SK-N-SH treated with all-trans-retinoic acid at 6 μM for 48 hours (cell line): ENCODE measurements around the gene KLHDC7B.

Source experiments
- ATAC-seq: fragments of 200-7000 bp; cut with Tn5 transposase; 3 replicates; pipeline ENCODE4 v1.9.1; 2020; ENCODE audit warnings: mild to moderate bottlenecking, moderate library complexity
- ARNTL ChIP-seq: fragments of 450-650 bp; formaldehyde crosslinking; IDR thresholded peaks from 2 replicates; pipeline ENCODE4 v1.5.0; 2020; ENCODE audit warnings: low read depth, mild to moderate bottlenecking, moderate library complexity, borderline replicate concordance
- CREB5 ChIP-seq: fragments of 250-450 bp; sonication (Bioruptor Pico); IDR thresholded peaks from 2 replicates; pipeline ENCODE4 v1.5.1; 2020; ENCODE audit warnings: low read depth, mild to moderate bottlenecking, moderate library complexity
- CSRNP3 ChIP-seq: fragments of 250-450 bp; sonication (Bioruptor Pico); IDR thresholded peaks from 2 replicates; pipeline ENCODE4 v1.5.1; 2021; ENCODE audit warnings: mild to moderate bottlenecking, moderate library complexity
- ESRRG ChIP-seq: fragments of 250-450 bp; sonication (Bioruptor Pico); IDR thresholded peaks from 2 replicates; pipeline ENCODE4 v1.6.1; 2021; ENCODE audit warnings: mild to moderate bottlenecking
- GLIS3 ChIP-seq: fragments of 250-450 bp; sonication (Bioruptor Pico); IDR thresholded peaks from 2 replicates; pipeline ENCODE4 v1.5.0; 2020; ENCODE audit warnings: mild to moderate bottlenecking, moderate library complexity
- ISL1 ChIP-seq: fragments of 250-450 bp; sonication (Bioruptor Pico); IDR thresholded peaks from 2 replicates; pipeline ENCODE4 v2.1.2; 2022; ENCODE audit warnings: mild to moderate bottlenecking, moderate library complexity
- OSR1 ChIP-seq: fragments of 250-450 bp; sonication (Bioruptor Pico); IDR thresholded peaks from 2 replicates; pipeline ENCODE4 v1.8.0; 2022; ENCODE audit warnings: moderate library complexity, mild to moderate bottlenecking, inconsistent platforms
- PATZ1 ChIP-seq: fragments of 250-450 bp; sonication (Bioruptor Pico); IDR thresholded peaks from 2 replicates; pipeline ENCODE4 v1.8.0; 2020; ENCODE audit warnings: mild to moderate bottlenecking, moderate library complexity, borderline replicate concordance
- POU6F1 ChIP-seq: fragments of 250-450 bp; sonication (Bioruptor Pico); IDR thresholded peaks from 2 replicates; pipeline ENCODE4 v1.8.0; 2021; ENCODE audit warnings: low read depth, mild to moderate bottlenecking, moderate library complexity, borderline replicate concordance
- PPARA ChIP-seq: fragments of 250-450 bp; sonication (Bioruptor Pico); IDR thresholded peaks from 2 replicates; pipeline ENCODE4 v1.5.0; 2020; ENCODE audit warnings: mild to moderate bottlenecking, borderline replicate concordance
- RARB ChIP-seq: fragments of 250-450 bp; sonication (Bioruptor Pico); IDR thresholded peaks from 2 replicates; pipeline ENCODE4 v1.8.0; 2021; ENCODE audit warnings: mild to moderate bottlenecking, moderate library complexity
- SNAI2 ChIP-seq: fragments of 250-450 bp; sonication (Bioruptor Pico); IDR thresholded peaks from 2 replicates; pipeline ENCODE4 v1.5.0; 2020; ENCODE audit warnings: mild to moderate bottlenecking, moderate library complexity
- TCF4 ChIP-seq: fragments of 250-450 bp; sonication (Bioruptor Pico); IDR thresholded peaks from 2 replicates; pipeline ENCODE4 v1.8.0; 2021; ENCODE audit warnings: mild to moderate bottlenecking, moderate library complexity, borderline replicate concordance
- TOX ChIP-seq: fragments of 250-450 bp; sonication (Bioruptor Pico); IDR thresholded peaks from 2 replicates; pipeline ENCODE4 v1.8.0; 2021; ENCODE audit warnings: mild to moderate bottlenecking, moderate library complexity, borderline replicate concordance
- TSHZ2 ChIP-seq: fragments of 250-450 bp; sonication (Bioruptor Pico); IDR thresholded peaks from 2 replicates; pipeline ENCODE4 v1.5.0; 2020; ENCODE audit warnings: mild to moderate bottlenecking, moderate library complexity
- ZC3H10 ChIP-seq: fragments of 250-450 bp; sonication (Bioruptor Pico); IDR thresholded peaks from 2 replicates; pipeline ENCODE4 v1.5.1; 2021; ENCODE audit warnings: mild to moderate bottlenecking, moderate library complexity
- ZFP3 ChIP-seq: fragments of 250-450 bp; sonication (Bioruptor Pico); IDR thresholded peaks from 2 replicates; pipeline ENCODE4 v1.5.0; 2020; ENCODE audit warnings: mild to moderate bottlenecking, moderate library complexity
- ZFP30 ChIP-seq: fragments of 450-650 bp; formaldehyde crosslinking; IDR thresholded peaks from 2 replicates; pipeline ENCODE4 v1.5.0; 2022; ENCODE audit warnings: mild to moderate bottlenecking, moderate library complexity
- ZNF565 ChIP-seq: fragments of 450-650 bp; formaldehyde crosslinking; conservative IDR thresholded peaks from 2 replicates; pipeline ENCODE4 v1.5.0; 2020; ENCODE audit warnings: low read depth, mild to moderate bottlenecking, moderate library complexity
- ZNF70 ChIP-seq: fragments of 450-650 bp; formaldehyde crosslinking; IDR thresholded peaks from 2 replicates; pipeline ENCODE4 v1.5.0; 2020; ENCODE audit warnings: mild to moderate bottlenecking, moderate library complexity
- ZNF8 ChIP-seq: fragments of 450-650 bp; formaldehyde crosslinking; IDR thresholded peaks from 2 replicates; pipeline ENCODE4 v1.5.0; 2020; ENCODE audit warnings: mild to moderate bottlenecking, moderate library complexity

KLHDC7B gene

GRCh38 chr22:50584106-50585096 lies 38.7 kb downstream of the KLHDC7B start:
- ATAC-seq, result no peak
- TF ChIP-seq CSRNP3 (CRISPR knock-in tag), result no peak
- no peak for TF ChIP-seq SNAI2
- no peak for TF ChIP-seq TSHZ2
- no peak for TF ChIP-seq ZNF70 (CRISPR knock-in tag)
- no peak for TF ChIP-seq ZFP3 (CRISPR knock-in tag)
- no peak for TF ChIP-seq TOX (CRISPR knock-in tag)
- TF ChIP-seq RARB (CRISPR knock-in tag), result no peak
- TF ChIP-seq OSR1 (CRISPR knock-in tag), result no peak
- TF ChIP-seq ESRRG (CRISPR knock-in tag), result no peak
- no peak for TF ChIP-seq ZC3H10 (CRISPR knock-in tag)
- TF ChIP-seq CREB5 (CRISPR knock-in tag), result no peak
- no peak for TF ChIP-seq ZNF565 (CRISPR knock-in tag)
- TF ChIP-seq TCF4 (CRISPR knock-in tag), result no peak
- no peak for TF ChIP-seq ISL1
- TF ChIP-seq ZFP30, result no peak
- TF ChIP-seq GLIS3 (CRISPR knock-in tag), result no peak
- no peak for TF ChIP-seq ARNTL (CRISPR knock-in tag)
- no peak for TF ChIP-seq PPARA (CRISPR knock-in tag)
- no peak for TF ChIP-seq ZNF8
- TF ChIP-seq, all 23 proteins: peak for 0

GRCh38 chr22:50585238-50585637 lies 39.5 kb downstream of the KLHDC7B start:
- TF ChIP-seq PATZ1 (CRISPR knock-in tag) (no peak), TSHZ2 (no peak), ESRRG (CRISPR knock-in tag) (no peak), POU6F1 (CRISPR knock-in tag) (no peak)
- ATAC-seq, result no peak
